KG1 (cell line): ENCODE results near the gene SLC25A33.
A peak's percentile ranks its signal among the peaks of the same experiment; 100 is the strongest.
"Not testable (repeated sequence)": the region's sequence is repeated elsewhere in the genome, so short reads cannot be mapped to it uniquely, and the experiment has no call there.

ENCODE experiments used
- DNase-seq: peaks from one replicate; lab custom pipeline; 2025; lab: John Stamatoyannopoulos, UW

Gene SLC25A33

DNA sequence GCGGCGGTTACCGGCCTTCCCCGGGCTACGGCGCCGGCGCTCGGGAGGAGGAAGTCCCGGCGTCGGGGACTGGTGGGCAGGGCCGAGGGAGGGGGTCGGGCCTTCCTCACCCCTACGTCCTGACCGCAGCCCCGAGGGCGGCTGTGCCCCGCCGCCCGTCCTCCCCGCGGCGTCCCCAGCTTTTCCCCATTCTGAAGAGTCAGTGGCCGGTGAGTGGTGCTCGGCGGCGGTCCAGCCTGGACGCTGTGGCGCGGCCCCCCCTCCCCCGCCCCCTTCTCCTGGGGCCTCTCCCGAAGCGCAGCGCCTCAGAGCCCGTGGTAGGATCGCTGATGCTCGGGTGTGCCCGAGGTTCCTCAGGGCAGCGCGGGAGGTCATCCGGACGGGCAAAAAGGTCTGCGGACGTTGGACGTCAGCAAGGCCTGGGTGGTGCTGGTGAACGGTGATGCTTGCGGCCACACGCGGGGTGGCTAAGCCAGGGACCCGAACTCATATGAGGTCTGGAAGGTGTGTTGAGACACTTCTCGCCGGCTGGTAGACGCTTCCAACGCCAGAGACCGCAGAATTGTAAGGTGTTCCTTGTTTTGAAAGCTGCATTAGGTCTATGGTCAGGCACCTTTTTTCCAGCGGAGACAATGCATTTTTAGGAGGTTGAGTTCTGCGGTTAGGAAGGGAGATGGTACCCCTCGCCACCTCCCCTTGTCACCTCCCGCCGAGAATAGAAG is 725 bp downstream of the SLC25A33 start:
- peak; percentile 58 for DNase-seq

GRCh38 chr1:9542430-9542829 is 3.2 kb downstream of the SLC25A33 start:
- DNase-seq: no peak

GRCh38 chr1:9544926-9545325 is 5.7 kb downstream of the SLC25A33 start:
- DNase-seq: no peak

DNA sequence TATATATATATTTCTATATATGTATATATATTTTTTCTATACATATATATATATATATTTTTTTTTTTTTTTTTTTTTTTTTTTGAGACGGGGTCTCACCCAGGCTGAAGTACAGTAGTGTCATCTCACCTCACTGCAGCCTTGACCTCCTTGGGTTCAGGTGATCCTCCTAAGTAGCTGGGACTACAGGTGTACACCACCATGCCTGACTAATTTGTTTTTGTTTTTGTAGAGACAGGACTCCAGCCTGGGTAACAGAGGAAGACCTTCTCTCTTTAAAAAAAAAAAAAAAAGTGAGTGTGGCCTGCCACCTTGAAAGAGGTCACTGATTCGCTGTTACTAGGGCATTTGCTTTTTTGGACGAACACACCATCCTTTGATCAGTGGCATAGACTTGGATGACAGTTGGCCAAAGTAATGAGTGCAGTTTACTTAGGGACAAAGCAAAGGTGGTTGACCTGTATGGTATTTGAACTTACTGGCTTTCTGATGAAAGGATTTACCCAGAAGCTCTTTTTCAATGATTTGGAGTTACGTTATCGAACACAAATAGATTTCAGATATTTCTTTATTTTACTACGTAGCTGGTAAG is 10.8 kb downstream of the SLC25A33 start:
- no peak for DNase-seq

DNA sequence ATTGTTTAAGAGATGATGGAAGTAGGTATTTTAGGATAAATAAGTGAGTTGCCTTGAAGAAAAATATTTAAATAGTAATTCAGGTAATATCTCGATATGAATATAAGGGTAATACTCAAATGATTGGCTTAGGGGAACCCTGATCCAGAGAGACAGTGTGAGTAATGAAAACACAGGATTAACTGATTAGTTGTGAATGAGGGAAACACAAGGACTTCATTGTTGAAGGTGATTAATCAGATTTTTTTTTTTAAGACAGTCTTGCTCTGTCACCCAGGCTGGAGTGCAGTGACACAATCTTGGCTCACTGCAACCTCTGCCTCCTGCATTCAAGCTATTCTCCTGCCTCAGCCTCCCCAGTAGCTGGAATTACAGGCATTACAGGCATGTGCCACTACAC is 12.7 kb downstream of the SLC25A33 start:
- DNase-seq: no peak

DNA sequence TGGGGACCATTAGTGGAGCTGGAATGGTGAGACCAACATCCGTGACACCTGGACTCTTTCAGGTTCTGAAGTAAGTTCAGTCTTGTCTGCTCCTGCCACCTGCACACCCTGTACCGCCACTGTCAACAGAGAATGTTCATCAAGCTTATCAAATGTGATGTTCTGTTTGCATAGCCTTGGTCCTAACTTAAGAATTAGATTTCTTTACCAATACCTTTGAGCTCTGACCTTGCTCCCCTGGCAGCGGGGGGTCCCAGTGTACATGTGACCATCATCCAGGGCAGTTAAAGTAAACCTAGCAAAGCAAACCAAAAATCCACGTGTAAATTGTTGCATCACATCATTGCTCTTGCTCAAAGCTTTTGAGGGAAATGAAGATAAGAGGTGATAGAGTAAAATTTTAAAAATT is 14.5 kb downstream of the SLC25A33 start:
- no peak for DNase-seq

DNA sequence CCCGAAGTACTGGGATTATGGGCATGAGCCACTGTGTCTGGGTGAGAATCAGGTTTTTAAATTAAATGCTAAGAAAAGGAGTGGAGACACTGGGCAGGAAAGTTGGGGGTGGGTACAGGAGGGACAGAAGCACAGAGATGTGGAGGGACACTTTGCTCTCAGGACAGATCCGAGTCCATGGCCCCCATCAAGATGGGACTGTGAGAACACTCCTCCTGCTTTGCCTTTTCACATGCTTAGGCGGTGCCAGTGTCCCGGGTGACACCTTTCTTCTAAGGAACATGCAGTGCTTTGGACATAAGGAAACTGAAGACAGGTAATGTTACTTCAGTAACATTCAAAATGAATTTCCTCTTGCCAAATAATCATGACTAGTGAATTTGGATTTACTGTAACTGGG is 16.7 kb downstream of the SLC25A33 start:
- DNase-seq: no peak

- no peak for DNase-seq
Measured at GRCh38 chr1:9557624-9558023, 18.4 kb downstream of the SLC25A33 start.

DNA sequence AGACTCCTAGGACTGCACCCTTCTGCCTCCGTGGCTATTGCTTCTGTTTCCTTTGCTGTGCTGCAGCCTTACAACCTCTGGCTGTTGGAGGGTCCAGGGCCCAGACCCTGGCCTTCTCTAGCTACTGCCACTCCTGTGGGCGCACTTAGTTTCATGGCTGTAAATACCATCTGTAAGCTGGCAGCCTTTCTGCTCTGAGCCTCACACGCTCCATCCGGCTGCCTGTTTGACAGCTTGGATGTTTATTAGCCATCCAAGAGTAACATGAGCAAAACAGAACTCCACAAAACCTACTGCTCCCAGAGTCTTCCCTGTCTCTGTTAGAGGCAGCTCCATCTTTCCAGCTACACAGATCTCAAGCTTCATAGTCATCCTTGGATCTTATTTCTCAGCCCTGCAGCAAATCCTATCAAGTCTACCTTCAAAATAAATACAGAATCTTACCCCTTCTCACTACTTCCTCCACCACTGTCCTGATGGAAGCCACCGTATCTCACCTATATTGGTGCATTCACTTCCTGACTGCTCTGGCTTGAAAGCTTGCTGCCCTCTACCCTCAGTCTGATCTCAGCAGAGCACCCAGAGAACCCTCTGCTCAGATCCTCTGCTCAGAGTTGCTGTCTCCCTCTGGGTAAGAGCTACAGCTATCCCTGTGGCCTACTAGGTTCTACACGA is 19.1 kb downstream of the SLC25A33 start:
- DNase-seq: no peak

GRCh38 chr1:9558946-9559545 is 19.8 kb downstream of the SLC25A33 start:
- DNase-seq: no peak

DNA sequence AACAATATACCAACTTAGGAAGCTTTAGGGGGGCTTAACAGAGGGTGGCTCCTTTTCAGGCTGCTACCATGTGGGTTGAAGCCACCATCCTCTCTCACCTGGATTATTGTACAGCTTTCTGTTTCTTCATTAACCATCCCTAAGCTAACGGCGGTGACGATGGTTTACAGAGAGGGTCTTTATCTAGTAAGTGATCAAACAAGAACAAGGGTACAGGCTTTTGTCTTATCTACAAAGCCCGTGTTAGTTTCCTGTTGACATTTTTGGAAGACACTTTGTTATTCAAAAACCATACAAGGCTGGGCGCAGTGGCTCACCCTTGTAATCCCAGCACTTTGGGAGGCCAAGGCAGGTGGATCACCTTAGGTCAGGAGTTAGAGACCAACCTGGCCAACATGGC is 20.4 kb downstream of the SLC25A33 start:
- DNase-seq: no peak

GRCh38 chr1:9560090-9560489 is 20.8 kb downstream of the SLC25A33 start:
- DNase-seq: not testable (repeated sequence)

- no peak for DNase-seq
Measured at GRCh38 chr1:9561429-9561828, 22.2 kb downstream of the SLC25A33 start.

- DNase-seq: no peak
Measured at GRCh38 chr1:9569267-9569666, 30.0 kb downstream of the SLC25A33 start.

GRCh38 chr1:9570886-9571529 is 31.7 kb downstream of the SLC25A33 start:
- DNase-seq: not testable (repeated sequence)

- DNase-seq: no peak
Measured at GRCh38 chr1:9573723-9574122, 34.5 kb downstream of the SLC25A33 start.

DNA sequence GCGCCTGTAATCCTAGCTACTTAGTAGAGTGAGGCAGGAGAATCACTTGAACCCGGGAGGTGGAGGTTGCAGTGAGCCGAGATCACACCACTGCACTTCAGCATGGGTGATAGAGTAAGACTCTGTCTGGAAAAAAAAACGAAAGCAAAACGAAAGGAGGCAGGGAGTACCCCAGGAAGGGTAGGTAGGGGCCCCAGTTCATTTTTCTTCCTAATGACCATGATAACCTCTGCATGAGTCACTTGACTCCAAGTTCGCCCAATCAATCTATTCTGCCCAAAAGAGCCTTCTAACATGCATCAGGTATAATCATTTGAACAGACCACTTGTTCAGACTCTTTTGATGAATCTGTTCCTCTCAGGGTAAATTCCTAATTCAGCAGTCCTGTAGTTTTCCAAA is 36.2 kb downstream of the SLC25A33 start:
- DNase-seq: no peak

DNA sequence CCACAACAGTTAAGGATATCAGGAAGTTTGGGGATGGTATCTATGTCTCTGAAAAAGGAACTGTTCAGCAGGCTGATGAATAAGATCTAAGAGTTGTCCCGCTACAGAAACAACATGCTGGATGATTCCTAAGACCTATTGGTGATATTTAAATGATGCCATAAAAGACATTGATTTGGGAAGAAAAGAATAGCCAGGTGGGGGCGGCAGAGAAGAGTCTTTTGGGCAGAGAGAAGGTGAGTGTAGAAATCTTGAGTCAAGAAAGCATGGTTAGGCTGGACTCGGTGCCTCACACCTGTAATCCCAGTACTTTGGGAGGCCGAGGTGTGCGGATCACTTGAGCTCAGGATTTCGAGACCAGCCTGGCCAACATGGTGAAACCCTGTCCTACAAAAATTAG is 37.6 kb downstream of the SLC25A33 start:
- DNase-seq: no peak

DNA sequence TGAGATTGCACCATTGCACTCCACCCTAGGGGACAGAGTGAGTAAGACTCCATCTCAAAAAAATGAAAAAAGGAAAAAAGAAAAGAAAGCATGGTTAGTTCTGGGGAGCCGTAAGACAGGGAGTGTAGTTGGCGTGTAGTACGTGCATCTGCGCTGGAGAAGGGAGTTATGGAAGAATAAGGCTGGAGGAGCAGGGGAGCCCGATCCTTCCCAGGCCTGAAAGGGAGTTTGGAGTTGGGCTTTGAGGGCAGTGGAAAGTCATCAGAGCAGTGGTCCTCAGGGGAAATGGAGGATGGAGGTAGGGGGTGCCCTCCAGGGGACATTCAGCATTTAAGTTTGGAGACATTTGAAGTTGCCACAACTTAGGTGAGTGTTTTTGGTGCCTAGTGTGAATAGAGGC is 38.2 kb downstream of the SLC25A33 start:
- DNase-seq: no peak

- no peak for DNase-seq
Measured at GRCh38 chr1:9580942-9581341, 41.7 kb downstream of the SLC25A33 start.

GRCh38 chr1:9586147-9586766 is 47.0 kb downstream of the SLC25A33 start:
- DNase-seq: no peak

DNA sequence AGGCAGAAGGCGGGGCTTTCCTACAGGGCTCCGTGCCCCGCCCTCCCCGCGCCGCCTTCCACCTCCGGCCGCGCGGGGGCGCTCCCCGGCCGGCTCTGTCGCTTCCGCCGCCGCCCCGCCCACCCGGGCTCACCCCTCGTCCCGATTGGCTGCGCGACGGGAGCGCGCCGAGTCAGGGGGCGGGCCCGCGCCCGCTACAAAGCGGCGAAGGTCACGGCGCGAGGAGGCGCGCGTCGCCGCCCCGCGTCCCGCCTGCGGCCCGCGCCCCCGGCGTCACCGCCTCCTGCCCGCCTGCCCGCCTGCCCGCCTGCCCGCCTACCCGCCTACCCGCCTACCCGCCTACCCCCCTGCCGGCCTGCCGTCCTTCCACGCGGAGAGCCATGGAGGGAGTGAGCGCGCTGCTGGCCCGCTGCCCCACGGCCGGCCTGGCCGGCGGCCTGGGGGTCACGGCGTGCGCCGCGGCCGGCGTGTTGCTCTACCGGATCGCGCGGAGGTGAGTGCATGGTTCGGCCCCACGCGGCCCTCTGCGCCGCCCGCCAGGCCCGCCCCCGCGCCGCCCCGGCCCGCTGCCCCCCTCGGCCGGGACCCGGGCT is 49.4 kb downstream of the SLC25A33 start, which contains the start of gene TMEM201:
TMEM201 (plus strand) TSS at position 361 of the 593 bp plus-strand sequence; CDS start at position 381, 20 bp downstream.
- peak; percentile 90 for DNase-seq
